Measurements from ENCODE around the gene PRIMA1. TPM values are rescaled to one million over a fixed set of nuclear protein-coding genes. Genes with fewer than 3 reads are reported as not detected.

PRIMA1 gene
- total and polyA plus RNA-seq, 8 donors, result 1.2 to 9.9 (median 4.9) TPM

DNA sequence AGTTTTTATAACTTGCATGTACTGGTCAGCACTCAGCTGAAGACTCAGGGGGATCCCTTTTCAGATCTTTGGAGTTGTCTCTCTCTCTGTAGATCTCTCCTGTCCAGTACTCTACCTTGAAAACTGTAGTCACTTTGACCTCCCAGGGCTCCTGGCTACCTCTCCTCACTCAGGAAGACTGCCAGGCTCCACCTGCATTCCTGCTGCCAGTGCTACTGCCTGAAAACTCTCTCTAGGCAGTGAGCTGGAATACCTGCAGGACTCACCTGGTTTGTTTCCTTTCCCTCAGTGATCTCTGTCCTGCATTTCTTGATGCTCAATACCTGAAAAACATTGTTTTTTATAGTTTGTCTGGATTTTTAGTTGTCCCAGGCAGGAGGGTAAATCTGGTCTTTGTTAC is 87.4 kb downstream of the PRIMA1 start:
- Histone ChIP-seq H3K4me1 (no peaks in the 10 kb centered on the region), H3K27me3 (no peaks in the 10 kb centered on the region), H3K36me3 (no peaks in the 10 kb centered on the region), H3K9me3 (peaks cover 0 to 20% (median 14%) of the 10 kb centered on the region in 4 donors), H3K4me3 (no peak overlapping the region), H3K27ac (no peak overlapping the region)
- intact Hi-C loops (cut with DNase I; ENCODE audit: low total_unique reads), result no loop called here
- DNase-seq, result no peak
- TF ChIP-seq, protein P1, sequence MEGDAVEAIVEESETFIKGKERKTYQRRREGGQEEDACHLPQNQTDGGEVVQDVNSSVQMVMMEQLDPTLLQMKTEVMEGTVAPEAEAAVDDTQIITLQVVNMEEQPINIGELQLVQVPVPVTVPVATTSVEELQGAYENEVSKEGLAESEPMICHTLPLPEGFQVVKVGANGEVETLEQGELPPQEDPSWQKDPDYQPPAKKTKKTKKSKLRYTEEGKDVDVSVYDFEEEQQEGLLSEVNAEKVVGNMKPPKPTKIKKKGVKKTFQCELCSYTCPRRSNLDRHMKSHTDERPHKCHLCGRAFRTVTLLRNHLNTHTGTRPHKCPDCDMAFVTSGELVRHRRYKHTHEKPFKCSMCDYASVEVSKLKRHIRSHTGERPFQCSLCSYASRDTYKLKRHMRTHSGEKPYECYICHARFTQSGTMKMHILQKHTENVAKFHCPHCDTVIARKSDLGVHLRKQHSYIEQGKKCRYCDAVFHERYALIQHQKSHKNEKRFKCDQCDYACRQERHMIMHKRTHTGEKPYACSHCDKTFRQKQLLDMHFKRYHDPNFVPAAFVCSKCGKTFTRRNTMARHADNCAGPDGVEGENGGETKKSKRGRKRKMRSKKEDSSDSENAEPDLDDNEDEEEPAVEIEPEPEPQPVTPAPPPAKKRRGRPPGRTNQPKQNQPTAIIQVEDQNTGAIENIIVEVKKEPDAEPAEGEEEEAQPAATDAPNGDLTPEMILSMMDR (IDR thresholded peaks at IDR 0.05), result no peak
- TF ChIP-seq POLR2A (IDR thresholded peaks at IDR 0.05), result no peak
- TF ChIP-seq POLR2AphosphoS5 (IDR thresholded peaks at IDR 0.05), result no peak
- no peak for TF ChIP-seq EP300 (IDR thresholded peaks at IDR 0.05)

DNA sequence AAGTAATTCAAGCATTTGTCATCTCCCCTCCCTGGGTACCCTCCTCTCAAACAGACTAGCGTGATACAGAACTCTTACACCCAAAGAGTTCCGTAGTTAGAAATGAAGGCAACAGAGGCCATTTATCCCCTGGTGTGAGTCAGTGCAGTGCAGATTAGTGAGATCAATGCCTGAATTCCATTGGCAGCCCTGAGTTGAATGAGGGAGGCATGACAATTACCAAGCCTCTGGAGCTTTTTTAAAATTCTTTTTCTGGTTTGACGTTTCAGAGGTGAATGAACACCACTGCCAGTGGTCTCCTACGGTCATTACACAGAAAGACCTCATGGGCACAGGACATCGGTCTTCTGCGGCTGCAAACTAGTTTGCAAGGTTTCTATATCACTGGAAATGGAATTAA is 94.4 kb downstream of the PRIMA1 start:
- H3K36me3 ChIP-seq, result no peaks in the 10 kb centered on the region
- peaks cover 0 to 11% (median 3%) of the 10 kb centered on the region in 3 donors for H3K27me3 ChIP-seq
- H3K9me3 ChIP-seq, result peaks cover 0 to 13% (median 12%) of the 10 kb centered on the region in 4 donors
- no peak for DNase-seq
- no peak overlapping the region for H3K4me3 ChIP-seq
- H3K27ac ChIP-seq, result no peak overlapping the region
- H3K4me1 ChIP-seq, result no peaks in the 10 kb centered on the region
- 58 to 77% (median 64%) methylated on average over 6 of the region's 6 CpGs for WGBS, 5 donors
- TF ChIP-seq POLR2A (IDR thresholded peaks at IDR 0.05), result no peak
- intact Hi-C loops (cut with DNase I; ENCODE audit: low total_unique reads), result no loop called here

DNA sequence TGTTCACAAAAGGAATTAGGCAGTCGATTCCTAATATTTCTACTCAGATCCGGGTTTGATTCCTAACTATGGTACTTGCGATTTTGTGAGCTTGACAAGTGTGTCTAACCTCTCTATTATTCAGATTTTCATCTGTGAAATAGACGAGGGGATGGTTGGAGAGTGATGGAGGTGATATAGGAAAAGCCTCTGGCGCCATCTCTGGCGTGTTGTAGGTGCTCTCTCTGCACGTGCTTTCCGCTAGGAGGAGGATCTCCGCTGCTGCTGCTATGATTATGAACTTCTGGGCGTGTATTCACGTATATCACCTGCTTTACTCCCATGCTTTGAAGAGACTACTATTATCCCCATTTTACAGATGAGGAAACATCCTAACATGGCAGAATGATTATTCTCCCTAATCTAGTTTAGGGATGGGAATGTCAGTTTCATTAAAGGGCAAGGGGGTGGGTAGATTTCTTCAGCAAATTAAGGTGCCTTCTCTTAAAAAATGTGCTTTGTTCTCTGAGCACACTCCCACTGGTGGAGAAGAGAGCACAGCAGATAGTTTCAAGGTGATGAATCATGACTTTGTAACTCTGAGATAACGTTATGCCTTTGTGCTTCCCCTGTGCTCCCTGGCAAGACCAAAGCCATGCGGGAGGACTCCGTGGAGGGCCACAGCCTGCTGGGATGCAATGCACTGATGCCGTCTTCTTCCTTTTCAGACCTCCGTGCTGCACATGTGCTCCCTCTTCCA is 97.1 kb downstream of the PRIMA1 start:
- peaks cover 0 to 23% (median 3%) of the 10 kb centered on the region in 3 donors for H3K27me3 ChIP-seq
- H3K4me3 ChIP-seq, result no peak overlapping the region
- no peaks in the 10 kb centered on the region for H3K36me3 ChIP-seq
- TF ChIP-seq EP300 (IDR thresholded peaks at IDR 0.05) (no peak), POLR2AphosphoS5 (IDR thresholded peaks at IDR 0.05) (no peak), POLR2A (IDR thresholded peaks at IDR 0.05) (no peak)
- TF ChIP-seq, protein P1 (IDR thresholded peaks at IDR 0.05), result no peak
- H3K9me3 ChIP-seq, result no peaks in the 10 kb centered on the region
- 82 to 83% (median 82%) methylated on average over 16 of the region's 16 CpGs for WGBS, 5 donors
- H3K27ac ChIP-seq, result no peak overlapping the region
- no peaks in the 10 kb centered on the region for H3K4me1 ChIP-seq
- DNase-seq, result no peak
- intact Hi-C loops (cut with DNase I; ENCODE audit: low total_unique reads), result no loop called here

DNA sequence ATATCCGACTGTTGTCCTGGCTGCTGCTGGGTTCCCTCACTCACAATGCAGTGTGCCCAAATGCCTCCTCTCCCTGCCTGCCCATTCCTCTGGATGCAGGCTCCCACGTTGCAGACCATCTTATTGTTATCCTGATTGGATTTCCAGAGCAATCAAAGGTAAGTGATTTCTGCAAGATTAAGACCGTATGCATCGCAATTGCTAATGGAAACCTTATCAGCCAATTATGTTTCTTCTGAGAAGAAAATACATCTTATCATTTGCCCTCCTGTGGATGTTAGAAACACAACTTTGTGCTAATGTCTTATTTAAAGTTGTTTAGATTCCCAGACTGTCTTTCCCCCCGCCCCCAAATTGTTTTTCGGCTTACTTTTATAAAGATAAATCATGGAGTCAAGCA is 98.1 kb downstream of the PRIMA1 start:
- intact Hi-C loops (cut with DNase I; ENCODE audit: low total_unique reads), result no loop called here
- Histone ChIP-seq H3K9me3 (no peaks in the 10 kb centered on the region), H3K27ac (no peak overlapping the region), H3K36me3 (no peaks in the 10 kb centered on the region), H3K4me3 (no peak overlapping the region), H3K4me1 (no peaks in the 10 kb centered on the region), H3K27me3 (peaks cover 0 to 23% (median 3%) of the 10 kb centered on the region in 3 donors)
- DNase-seq, result no peak
- 33 to 59% (median 46%) methylated on average over 6 of the region's 6 CpGs for WGBS, 5 donors
- TF ChIP-seq POLR2AphosphoS5 (IDR thresholded peaks at IDR 0.05) (no peak), EP300 (IDR thresholded peaks at IDR 0.05) (no peak), POLR2A (IDR thresholded peaks at IDR 0.05) (no peak)
- TF ChIP-seq, protein P1 (IDR thresholded peaks at IDR 0.05), result no peak

DNA sequence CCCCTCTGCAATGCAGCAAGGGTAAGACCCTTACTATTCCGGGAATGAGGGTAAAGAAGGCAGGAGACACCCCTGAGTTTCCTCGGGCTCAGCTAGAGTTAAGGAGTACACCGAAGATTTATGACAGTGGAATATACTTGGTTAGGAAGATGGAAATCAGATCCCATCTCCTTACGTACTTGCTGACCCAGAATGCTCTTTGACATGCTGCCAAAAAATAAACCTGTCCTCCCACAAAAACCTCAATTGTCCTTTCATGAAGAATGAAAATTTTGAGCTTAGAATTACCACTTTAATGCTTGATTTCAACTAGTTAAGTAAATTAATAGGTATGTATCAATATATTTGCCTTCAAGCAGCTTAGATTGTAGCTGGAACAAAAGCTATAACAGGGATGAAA is 99.5 kb downstream of the PRIMA1 start:
- H3K27ac ChIP-seq, result no peak overlapping the region
- H3K27me3 ChIP-seq, result peaks cover 0 to 23% (median 3%) of the 10 kb centered on the region in 3 donors
- no peak overlapping the region for H3K4me3 ChIP-seq
- intact Hi-C loops (cut with DNase I; ENCODE audit: low total_unique reads), result no loop called here
- H3K36me3 ChIP-seq, result no peaks in the 10 kb centered on the region
- no peak for DNase-seq
- no peaks in the 10 kb centered on the region for H3K9me3 ChIP-seq
- no peak for TF ChIP-seq POLR2AphosphoS5 (IDR thresholded peaks at IDR 0.05)
- TF ChIP-seq, protein P1 (IDR thresholded peaks at IDR 0.05), result no peak
- no peak for TF ChIP-seq POLR2A (IDR thresholded peaks at IDR 0.05)
- TF ChIP-seq EP300 (IDR thresholded peaks at IDR 0.05), result no peak
- H3K4me1 ChIP-seq, result no peaks in the 10 kb centered on the region
- 40 to 50% (median 45%) methylated on average over 4 of the region's 4 CpGs for WGBS, 5 donors

Data from stomach (tissue), 9 donors.